Measurements from ENCODE around the gene FGD4.

The FGD4 gene

DNA sequence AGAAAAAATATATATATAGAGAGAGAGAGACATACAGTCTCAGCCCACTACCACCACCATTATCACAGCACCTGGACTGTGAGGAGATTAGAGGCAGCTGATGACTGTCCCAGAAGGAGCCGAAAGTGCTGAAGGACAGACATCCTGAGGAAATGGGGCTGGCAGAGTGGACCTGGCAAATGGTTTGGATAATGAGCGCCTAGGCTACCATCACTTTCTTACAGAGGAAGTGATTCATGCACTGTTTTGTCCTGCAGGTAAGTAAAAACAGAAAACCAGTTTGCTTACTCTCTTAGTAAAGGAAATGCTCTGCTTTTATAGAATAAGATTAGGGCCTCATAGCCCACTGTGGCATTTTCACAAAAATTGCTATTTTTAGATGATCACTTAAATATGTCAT lies 251.2 kb downstream of the FGD4 start (continued):
- TF ChIP-seq, protein P1, sequence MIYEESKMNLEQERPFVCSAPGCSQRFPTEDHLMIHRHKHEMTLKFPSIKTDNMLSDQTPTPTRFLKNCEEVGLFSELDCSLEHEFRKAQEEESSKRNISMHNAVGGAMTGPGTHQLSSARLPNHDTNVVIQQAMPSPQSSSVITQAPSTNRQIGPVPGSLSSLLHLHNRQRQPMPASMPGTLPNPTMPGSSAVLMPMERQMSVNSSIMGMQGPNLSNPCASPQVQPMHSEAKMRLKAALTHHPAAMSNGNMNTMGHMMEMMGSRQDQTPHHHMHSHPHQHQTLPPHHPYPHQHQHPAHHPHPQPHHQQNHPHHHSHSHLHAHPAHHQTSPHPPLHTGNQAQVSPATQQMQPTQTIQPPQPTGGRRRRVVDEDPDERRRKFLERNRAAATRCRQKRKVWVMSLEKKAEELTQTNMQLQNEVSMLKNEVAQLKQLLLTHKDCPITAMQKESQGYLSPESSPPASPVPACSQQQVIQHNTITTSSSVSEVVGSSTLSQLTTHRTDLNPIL (CRISPR knock-in tag; IDR thresholded peaks at IDR 0.05; ENCODE audit: low read depth), result no peak
- TF ChIP-seq, protein P2, sequence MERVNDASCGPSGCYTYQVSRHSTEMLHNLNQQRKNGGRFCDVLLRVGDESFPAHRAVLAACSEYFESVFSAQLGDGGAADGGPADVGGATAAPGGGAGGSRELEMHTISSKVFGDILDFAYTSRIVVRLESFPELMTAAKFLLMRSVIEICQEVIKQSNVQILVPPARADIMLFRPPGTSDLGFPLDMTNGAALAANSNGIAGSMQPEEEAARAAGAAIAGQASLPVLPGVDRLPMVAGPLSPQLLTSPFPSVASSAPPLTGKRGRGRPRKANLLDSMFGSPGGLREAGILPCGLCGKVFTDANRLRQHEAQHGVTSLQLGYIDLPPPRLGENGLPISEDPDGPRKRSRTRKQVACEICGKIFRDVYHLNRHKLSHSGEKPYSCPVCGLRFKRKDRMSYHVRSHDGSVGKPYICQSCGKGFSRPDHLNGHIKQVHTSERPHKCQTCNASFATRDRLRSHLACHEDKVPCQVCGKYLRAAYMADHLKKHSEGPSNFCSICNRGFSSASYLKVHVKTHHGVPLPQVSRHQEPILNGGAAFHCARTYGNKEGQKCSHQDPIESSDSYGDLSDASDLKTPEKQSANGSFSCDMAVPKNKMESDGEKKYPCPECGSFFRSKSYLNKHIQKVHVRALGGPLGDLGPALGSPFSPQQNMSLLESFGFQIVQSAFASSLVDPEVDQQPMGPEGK (CRISPR knock-in tag; IDR thresholded peaks at IDR 0.05; ENCODE audit: borderline replicate concordance), result no peak
- TF ChIP-seq ZNF565 (CRISPR knock-in tag; conservative IDR thresholded peaks at IDR 0.05; ENCODE audit: low read depth), result no peak
- TF ChIP-seq ZNF70 (CRISPR knock-in tag; IDR thresholded peaks at IDR 0.05), result no peak
- TF ChIP-seq, protein P3, sequence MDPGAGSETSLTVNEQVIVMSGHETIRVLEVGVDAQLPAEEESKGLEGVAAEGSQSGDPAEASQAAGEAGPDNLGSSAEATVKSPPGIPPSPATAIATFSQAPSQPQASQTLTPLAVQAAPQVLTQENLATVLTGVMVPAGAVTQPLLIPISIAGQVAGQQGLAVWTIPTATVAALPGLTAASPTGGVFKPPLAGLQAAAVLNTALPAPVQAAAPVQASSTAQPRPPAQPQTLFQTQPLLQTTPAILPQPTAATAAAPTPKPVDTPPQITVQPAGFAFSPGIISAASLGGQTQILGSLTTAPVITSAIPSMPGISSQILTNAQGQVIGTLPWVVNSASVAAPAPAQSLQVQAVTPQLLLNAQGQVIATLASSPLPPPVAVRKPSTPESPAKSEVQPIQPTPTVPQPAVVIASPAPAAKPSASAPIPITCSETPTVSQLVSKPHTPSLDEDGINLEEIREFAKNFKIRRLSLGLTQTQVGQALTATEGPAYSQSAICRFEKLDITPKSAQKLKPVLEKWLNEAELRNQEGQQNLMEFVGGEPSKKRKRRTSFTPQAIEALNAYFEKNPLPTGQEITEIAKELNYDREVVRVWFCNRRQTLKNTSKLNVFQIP (CRISPR knock-in tag; IDR thresholded peaks at IDR 0.05; ENCODE audit: borderline replicate concordance, low read depth), result no peak
- no peak for TF ChIP-seq ISL1 (CRISPR knock-in tag; IDR thresholded peaks at IDR 0.05)
- TF ChIP-seq SNAI2 (CRISPR knock-in tag; IDR thresholded peaks at IDR 0.05), result no peak

DNA sequence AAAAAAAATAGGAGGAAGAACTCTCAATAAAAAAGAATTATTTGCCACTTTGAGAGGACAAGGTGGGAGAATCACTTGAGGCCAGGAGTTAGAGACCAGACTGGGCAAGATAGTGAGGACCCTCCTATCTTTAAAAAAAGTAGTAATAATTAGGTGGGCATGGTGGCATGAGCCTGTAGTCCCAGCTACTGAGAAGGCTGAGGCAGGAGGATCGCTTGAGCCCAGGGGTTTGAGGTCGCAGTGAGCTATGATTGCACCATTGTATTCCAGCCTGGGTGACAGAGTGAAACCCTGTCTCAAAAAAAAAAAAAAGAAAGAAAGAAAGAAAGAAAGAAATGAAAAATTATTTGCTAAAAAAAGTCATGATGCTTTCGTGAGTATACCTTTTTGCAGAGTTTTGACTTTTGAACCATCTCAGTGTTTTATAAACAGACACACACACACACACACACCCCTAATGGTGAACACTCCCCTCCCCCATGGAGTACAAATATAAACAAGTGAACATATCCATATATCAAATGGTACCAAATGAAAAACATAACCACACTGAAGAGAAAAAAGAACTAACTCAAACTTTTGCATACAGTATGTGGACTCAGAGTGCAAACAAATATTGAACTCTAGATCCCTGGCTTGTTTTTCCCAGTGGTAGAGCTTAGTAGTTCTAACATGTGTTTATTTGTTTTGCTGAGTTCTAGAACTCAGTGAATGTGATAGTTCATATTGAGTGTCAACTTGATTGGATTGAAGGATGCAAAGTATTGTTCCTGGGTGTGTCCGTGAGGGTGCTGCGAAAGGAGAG lies 252.0 kb downstream of the FGD4 start:
- no peak for ATAC-seq
- TF ChIP-seq ZC3H10 (CRISPR knock-in tag; IDR thresholded peaks at IDR 0.05) (no peak), BACH2 (CRISPR knock-in tag; IDR thresholded peaks at IDR 0.05; ENCODE audit: borderline replicate concordance) (no peak), OSR1 (CRISPR knock-in tag; IDR thresholded peaks at IDR 0.05) (no peak), GLIS3 (CRISPR knock-in tag; IDR thresholded peaks at IDR 0.05) (no peak), ZFP3 (CRISPR knock-in tag; IDR thresholded peaks at IDR 0.05) (no peak)
- TF ChIP-seq, protein P4, sequence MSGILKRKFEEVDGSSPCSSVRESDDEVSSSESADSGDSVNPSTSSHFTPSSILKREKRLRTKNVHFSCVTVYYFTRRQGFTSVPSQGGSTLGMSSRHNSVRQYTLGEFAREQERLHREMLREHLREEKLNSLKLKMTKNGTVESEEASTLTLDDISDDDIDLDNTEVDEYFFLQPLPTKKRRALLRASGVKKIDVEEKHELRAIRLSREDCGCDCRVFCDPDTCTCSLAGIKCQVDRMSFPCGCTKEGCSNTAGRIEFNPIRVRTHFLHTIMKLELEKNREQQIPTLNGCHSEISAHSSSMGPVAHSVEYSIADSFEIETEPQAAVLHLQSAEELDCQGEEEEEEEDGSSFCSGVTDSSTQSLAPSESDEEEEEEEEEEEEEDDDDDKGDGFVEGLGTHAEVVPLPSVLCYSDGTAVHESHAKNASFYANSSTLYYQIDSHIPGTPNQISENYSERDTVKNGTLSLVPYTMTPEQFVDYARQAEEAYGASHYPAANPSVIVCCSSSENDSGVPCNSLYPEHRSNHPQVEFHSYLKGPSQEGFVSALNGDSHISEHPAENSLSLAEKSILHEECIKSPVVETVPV (CRISPR knock-in tag; IDR thresholded peaks at IDR 0.05), result no peak
- TF ChIP-seq, protein P1 (CRISPR knock-in tag; IDR thresholded peaks at IDR 0.05; ENCODE audit: low read depth), result no peak

DNA sequence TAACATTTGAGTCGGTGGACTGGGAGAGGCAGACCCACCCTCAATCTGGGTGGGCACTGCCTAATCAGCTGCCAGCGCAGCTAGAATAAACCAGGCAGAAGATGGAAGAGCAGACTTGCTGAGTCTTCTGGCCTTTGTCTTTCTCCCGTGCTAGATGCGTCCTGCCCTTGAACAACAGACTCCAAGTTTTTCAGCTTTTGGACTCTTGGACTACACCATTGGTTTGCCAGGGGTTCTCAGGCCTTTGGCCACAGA lies 252.5 kb downstream of the FGD4 start:
- no peak for ATAC-seq
- TF ChIP-seq ISL1 (CRISPR knock-in tag; IDR thresholded peaks at IDR 0.05) (no peak), PPARA (CRISPR knock-in tag; IDR thresholded peaks at IDR 0.05; ENCODE audit: borderline replicate concordance) (no peak), ZNF565 (CRISPR knock-in tag; conservative IDR thresholded peaks at IDR 0.05; ENCODE audit: low read depth) (no peak), CSDC2 (CRISPR knock-in tag; IDR thresholded peaks at IDR 0.05) (no peak), TCF4 (CRISPR knock-in tag; IDR thresholded peaks at IDR 0.05; ENCODE audit: borderline replicate concordance) (no peak)

DNA sequence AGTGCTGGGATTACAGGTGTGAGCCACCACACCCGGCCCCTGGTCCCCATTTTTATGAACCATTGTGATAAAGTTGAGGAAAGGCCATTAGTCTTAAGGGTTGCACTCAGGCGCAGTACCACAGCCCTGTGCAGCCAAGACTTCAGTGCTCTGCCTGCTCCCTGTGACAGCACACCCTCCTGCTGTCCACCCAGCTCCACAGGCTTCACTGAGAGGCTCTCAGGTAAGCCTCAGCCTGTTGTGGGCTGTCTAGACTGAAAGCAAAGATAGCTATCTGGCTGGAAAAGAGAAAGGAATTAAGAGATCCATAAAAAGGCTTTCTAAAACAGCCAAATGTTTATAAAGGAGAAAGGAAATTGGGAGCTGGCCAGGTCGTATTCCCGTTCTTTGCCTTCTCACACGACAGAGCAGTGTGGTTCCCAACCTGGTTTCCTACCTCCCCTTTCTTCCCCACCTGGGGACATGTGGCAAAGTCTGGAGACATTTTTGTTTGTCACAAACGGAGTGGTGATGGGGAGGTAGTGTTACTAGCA lies 260.6 kb downstream of the FGD4 start:
- no peak for ATAC-seq
- TF ChIP-seq, protein P2 (CRISPR knock-in tag; IDR thresholded peaks at IDR 0.05; ENCODE audit: borderline replicate concordance), result no peak
- TF ChIP-seq, protein P5, sequence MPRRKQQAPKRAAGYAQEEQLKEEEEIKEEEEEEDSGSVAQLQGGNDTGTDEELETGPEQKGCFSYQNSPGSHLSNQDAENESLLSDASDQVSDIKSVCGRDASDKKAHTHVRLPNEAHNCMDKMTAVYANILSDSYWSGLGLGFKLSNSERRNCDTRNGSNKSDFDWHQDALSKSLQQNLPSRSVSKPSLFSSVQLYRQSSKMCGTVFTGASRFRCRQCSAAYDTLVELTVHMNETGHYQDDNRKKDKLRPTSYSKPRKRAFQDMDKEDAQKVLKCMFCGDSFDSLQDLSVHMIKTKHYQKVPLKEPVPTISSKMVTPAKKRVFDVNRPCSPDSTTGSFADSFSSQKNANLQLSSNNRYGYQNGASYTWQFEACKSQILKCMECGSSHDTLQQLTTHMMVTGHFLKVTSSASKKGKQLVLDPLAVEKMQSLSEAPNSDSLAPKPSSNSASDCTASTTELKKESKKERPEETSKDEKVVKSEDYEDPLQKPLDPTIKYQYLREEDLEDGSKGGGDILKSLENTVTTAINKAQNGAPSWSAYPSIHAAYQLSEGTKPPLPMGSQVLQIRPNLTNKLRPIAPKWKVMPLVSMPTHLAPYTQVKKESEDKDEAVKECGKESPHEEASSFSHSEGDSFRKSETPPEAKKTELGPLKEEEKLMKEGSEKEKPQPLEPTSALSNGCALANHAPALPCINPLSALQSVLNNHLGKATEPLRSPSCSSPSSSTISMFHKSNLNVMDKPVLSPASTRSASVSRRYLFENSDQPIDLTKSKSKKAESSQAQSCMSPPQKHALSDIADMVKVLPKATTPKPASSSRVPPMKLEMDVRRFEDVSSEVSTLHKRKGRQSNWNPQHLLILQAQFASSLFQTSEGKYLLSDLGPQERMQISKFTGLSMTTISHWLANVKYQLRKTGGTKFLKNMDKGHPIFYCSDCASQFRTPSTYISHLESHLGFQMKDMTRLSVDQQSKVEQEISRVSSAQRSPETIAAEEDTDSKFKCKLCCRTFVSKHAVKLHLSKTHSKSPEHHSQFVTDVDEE (CRISPR knock-in tag; IDR thresholded peaks at IDR 0.05), result no peak
- TF ChIP-seq ZNF565 (CRISPR knock-in tag; conservative IDR thresholded peaks at IDR 0.05; ENCODE audit: low read depth) (no peak), SNAI2 (CRISPR knock-in tag; IDR thresholded peaks at IDR 0.05) (no peak), OSR1 (CRISPR knock-in tag; IDR thresholded peaks at IDR 0.05) (no peak), TCF4 (CRISPR knock-in tag; IDR thresholded peaks at IDR 0.05; ENCODE audit: borderline replicate concordance) (no peak), CSDC2 (CRISPR knock-in tag; IDR thresholded peaks at IDR 0.05) (no peak), ZC3H10 (CRISPR knock-in tag; IDR thresholded peaks at IDR 0.05) (no peak)

All from SK-N-SH treated with all-trans-retinoic acid at 6 μM for 48 hours (cell line).